ENCODE results near the gene MYO7A.

Gene MYO7A

DNA sequence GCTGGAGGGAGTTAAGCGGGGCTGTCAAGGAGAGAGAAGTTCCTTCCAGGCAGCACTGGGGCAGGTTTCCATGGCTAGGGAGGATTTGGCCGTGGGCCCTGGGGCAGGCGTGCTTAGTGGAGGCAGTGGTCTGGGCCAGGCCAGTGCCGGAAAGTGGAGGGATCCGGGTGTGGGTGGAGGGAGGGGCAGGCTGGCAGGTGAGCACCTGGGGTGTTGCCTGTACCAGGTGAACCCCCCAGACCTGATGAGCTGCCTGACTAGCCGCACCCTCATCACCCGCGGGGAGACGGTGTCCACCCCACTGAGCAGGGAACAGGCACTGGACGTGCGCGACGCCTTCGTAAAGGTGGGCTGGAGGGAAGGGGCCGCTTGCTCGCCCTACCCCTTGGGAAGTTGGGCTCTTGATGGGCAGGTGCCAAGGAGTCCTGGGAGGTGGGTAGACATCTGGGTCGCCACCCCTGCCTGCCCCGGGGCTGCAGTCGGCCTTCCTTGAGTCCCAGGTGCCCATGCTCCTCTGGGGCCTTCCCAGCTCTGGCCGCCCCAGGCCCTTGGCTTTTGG, 32.0 kb downstream of the MYO7A start:
- DNase-seq (ENCODE audit: low read depth in 1 of 2, low spot score in 1 of 2): no peak

DNA sequence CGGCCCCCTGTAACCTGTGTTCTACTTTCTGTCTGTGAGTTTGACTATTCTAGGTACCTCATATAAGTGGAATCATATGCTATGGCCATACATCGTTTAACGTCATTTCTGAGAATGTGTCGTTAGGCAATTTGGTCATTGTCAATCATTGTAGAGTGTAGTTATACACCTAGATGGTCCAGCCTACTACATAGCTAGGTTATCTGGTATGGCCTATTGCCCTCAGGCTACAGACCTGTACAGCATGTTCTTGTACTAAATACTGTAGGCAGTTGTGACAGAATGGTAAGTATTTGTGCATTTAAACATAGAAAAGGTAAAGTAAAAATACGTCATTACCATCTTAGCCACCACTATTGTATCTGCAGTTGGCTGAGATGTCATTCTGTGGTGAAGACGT, 35.2 kb downstream of the MYO7A start:
- no peak for DNase-seq (ENCODE audit: low read depth in 1 of 2, low spot score in 1 of 2)

DNA sequence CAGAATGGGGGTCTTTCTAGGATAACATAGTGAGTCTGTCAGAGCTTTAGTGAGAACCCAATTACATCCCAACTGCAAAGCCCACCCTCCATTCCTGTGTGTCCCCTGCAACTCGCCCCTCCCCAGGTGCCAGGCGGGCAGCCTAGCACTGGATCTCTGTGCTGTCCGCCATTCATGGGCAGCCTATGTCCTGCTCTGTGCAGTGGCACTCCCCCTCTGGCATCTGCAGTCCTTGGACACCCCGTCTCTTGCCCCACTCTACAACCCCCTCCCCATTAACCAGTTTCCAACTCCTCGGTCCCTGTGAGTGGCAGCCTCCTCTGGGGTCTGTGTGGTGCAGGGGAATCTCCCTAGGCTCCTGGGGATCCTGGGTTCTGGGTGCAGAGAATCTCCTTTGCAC, 37.0 kb downstream of the MYO7A start:
- no peak for DNase-seq (ENCODE audit: low read depth in 1 of 2, low spot score in 1 of 2)

DNA sequence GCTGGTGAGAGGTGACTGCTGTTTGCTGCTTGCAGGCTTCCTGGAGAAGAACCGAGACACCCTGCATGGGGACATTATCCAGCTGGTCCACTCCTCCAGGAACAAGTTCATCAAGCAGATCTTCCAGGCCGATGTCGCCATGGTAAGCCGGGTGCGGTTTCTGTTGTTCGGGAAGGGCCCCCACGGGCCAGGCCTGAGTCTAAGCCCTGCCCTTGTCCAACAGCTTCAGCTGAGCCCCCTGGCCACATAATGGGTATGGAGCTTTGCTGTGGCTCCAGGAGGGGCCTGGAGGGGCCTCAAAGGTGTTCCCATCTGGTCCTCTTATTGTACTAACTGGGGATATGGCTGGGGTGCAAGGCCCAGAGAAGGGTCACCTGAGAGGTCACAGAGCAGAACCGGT, 38.0 kb downstream of the MYO7A start:
- no peak for DNase-seq (ENCODE audit: low read depth in 1 of 2, low spot score in 1 of 2)

DNA sequence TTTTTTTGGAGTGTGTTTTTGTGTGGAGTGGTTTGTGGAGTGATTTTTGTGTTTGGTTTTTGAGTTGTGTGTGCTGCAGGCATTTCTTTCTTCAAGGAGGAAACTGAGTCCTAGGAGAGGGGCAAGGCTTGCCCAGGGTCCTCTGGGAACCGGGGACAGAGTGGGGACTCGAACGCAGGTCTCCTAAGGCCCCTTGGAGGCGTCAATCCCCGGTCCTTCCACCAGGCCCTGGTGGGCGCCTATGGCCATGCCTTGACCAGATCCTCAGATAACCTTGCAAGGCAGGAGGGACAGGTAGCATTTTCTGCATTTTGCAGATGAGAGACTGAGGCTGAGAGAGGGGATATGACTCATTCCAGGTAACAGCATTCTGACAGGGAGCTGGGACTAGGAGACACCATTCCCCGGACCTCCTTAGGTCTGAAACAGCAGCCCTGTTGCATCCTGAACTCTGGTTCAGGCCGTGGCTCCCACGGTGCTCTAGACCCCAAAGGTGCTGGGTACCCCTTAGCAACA, 39.1 kb downstream of the MYO7A start:
- no peak for DNase-seq (ENCODE audit: low read depth in 1 of 2, low spot score in 1 of 2)

DNA sequence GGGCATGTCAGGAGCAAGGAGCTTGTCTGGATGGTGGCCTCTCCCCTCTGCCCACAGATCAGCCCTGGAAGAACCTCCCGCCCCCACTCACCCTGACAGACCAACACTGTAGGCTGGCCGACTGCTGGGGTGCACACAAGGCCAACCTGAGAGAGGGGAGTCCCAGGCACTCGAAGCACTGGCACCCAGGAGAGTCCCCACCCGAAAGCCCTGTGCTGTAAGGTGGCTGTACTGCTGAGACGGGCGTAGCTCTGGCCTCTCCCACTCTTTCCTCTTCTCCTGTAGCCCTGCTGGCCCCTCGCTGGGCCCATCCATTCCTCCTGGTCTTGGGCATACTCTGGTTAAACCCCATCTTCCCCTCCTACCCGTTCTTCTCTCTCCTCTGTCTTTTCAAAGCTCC, 39.7 kb downstream of the MYO7A start:
- DNase-seq (ENCODE audit: low read depth in 1 of 2, low spot score in 1 of 2): no peak

DNA sequence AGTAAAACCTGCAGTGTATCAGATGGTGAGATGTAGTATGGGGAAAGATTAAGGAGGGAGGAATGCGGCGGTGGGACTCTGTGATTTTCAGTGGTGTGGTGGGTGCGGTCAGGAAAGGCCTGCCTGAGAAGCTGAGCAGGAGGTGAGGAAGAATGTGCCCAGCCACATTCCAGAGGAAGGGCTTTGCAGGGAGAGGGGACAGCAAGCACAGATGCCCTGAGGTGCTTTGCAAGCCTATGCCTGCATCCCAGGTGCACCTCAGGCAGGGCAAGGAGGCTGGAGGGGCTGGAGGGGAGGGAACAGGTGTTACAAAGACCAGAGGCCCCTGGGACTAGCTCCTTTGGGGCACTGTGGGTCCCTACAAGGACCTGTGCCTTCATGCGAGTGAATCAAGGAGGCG, 42.1 kb downstream of the MYO7A start:
- no peak for DNase-seq (ENCODE audit: low read depth in 1 of 2, low spot score in 1 of 2)

DNA sequence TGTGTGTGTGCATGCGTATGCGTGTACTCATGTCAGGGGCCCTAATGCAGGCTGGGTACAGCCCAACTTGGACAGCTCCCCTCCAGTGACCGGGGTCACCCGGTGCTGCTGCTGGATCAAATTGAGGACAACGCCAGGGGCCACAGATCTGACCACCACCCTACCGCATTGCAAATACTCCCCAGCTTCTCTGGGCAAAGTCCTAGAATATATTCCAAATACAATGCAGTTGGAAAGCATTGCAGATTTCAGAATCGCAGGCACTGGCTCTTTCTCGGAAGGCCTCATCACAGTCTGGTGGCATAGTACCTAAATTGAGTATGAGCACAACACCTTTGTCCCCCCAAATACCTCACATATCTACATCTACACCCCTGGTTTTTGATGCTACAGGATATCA, 43.2 kb downstream of the MYO7A start:
- no peak for DNase-seq (ENCODE audit: low read depth in 1 of 2, low spot score in 1 of 2)

DNA sequence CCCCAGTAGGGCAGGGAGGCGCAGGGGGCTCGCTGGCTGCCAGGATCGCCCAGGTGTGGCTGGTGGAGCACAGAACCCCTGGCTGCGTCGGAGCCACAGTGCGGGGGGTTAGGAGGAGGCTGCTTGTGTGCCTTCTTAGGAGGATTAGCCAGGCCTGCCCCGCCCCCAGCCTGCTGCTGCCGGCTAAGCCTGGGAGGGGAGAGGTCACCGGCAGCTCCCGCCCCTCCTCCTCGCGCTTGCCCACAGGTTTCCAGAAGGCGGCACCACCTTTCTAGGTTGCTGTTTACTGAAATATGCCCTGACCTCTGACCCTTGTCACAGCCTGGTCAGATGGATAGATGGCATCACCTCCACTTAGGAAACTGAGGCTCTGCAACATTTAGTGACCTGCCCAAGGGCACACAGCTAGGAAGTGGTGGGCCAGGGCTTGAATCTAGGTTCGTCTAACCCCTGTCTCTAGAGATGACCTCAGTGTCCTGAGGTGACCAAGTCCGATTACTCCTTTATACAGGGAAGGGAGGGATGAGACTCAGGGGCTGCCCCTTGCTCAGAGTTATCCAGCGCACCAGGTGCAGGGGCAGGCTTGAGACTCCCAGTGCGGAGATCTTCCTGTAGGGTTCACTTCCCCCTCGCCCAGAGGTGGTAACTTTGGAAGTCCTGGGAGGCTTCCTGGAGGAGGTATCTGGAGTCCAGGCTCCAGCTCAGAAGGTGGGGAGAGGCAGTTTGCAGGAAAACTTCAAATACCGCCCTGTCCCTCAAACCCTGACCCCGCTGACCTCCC, 44.0 kb downstream of the MYO7A start:
- no peak for DNase-seq (ENCODE audit: low read depth in 1 of 2, low spot score in 1 of 2)

DNA sequence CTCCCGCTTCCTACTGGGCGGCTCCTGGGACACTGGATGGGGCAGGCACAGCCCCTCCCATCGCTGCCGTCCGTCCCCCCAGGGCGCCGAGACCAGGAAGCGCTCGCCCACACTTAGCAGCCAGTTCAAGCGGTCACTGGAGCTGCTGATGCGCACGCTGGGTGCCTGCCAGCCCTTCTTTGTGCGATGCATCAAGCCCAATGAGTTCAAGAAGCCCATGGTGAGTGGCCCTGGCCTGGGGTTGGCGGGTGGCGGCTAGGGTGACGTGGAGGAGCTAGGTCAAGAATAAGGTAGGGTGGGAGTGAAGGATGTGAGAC, 44.6 kb downstream of the MYO7A start:
- no peak for DNase-seq (ENCODE audit: low read depth in 1 of 2, low spot score in 1 of 2)

DNA sequence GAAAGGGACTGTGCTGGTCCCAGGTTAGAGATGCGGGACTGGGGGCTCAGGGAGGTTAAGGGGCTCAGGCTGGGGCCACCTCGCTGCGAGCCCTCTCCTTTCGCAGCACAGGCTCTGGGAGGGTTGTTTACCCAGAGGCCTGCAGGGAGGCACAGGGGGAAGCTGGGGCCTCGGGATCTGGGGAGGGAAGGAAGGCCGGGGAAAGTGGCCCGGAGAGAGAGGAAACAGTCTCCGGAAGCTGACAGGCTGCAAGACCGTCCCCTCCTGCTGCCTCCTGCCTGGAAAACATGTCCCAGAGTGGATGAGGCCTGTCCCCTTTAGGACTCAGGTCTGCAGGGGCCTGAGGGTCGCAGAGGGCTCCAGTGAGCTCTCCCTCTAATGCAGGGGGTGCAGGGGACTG, 45.4 kb downstream of the MYO7A start:
- DNase-seq (ENCODE audit: low read depth in 1 of 2, low spot score in 1 of 2): no peak

DNA sequence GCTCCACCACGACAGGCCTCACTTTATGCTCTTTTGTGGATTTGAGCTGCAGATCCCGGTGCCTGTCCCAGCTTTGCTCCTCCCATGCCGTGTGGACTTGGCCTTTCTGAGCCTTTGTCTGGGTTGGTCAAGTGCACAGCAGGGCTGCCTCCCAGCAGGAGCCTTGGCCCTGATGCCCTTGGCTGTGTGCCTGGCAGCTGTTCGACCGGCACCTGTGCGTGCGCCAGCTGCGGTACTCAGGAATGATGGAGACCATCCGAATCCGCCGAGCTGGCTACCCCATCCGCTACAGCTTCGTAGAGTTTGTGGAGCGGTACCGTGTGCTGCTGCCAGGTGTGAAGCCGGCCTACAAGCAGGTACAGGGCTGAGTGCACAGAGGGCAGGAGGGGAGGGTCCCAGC, 46.5 kb downstream of the MYO7A start:
- no peak for DNase-seq (ENCODE audit: low read depth in 1 of 2, low spot score in 1 of 2)

DNA sequence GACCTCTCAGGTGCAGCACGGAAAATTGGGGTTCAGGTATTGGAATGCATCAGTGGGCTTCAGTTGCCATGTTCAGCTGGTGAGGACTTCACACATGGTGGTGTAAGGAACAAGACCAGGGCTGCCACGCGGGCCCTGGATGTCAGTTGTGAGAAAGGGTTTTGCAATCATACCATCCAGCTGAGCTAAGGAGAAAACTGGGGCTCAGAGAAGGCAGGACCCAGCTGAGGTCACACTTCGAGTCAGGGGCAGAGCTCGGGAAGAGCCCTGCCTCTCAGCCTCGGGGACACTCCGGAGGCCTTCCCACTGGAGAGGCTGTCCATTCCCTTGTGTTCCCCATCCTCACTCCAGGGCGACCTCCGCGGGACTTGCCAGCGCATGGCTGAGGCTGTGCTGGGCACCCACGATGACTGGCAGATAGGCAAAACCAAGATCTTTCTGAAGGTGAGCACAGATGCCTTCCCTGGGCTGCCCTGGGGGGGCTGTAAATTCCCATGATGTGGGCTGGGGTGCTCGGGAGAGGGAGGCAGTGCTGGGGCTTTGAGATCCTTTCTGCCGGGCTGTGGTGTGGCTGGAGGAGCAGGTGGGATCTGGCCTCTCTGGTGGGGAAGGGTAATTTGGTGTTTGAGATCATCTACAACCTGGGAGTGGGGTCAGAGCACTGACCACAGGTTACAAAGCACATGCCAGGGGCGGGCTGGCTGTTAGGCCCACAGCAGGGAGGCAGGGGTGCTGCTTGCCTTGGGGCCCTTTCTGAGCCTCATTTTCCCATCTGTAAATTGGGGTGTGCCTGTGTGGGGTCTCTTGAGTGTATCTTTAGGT, 47.2 kb downstream of the MYO7A start:
- DNase-seq (ENCODE audit: low read depth in 1 of 2, low spot score in 1 of 2): no peak

DNA sequence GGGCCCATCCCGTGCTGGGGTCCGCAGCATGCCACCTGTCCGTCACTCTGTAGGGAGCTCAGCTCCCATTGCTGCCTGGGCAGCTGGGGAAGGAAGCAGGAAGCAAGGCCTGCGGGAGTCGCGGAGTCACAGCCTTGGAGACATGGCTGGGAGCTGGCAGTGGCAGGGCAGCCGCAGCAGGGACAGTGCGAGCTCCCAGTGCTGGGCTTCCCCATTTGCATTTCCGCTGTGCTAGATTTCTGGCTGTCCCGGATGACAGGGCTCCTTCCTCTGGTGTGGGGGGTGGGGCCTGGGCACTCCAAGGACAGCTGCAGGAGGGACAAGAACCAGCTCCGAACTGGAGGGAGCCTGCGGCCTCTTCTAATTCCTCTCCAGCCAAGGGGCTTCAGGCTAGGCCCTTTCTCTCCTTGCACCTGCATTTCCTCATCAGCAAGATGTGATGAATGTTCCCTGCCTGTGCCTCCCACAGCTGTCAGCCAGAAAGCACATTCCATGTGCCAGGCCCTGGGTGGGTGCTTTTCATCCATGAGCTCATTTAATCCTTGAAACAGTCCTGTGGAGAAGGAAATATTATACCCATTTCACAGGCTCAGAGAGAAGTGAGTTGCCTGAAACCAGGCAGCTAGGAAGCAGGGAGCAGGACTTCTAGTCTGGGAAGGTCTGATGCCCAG, 48.0 kb downstream of the MYO7A start:
- DNase-seq (ENCODE audit: low read depth in 1 of 2, low spot score in 1 of 2): no peak

DNA sequence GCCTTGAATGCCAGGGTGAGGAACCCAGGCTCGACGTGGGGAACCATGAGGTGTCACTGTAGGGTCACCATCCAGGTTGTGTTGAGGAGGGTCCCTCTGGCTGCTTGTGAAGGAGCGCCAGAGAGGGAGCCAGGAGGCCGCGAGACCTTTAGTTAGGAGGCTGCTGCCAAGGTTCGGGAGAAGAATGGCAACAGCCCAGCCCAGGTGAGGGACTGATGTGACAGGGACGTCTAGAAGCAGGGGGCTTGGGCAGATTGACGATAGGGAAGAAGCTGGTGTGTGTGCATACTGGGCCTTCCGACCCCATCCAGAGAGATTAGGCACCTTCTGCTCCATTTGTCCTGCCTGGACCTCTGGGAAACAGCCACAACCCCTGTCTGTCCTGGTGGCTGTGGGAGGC, 49.0 kb downstream of the MYO7A start:
- DNase-seq (ENCODE audit: low read depth in 1 of 2, low spot score in 1 of 2): no peak

DNA sequence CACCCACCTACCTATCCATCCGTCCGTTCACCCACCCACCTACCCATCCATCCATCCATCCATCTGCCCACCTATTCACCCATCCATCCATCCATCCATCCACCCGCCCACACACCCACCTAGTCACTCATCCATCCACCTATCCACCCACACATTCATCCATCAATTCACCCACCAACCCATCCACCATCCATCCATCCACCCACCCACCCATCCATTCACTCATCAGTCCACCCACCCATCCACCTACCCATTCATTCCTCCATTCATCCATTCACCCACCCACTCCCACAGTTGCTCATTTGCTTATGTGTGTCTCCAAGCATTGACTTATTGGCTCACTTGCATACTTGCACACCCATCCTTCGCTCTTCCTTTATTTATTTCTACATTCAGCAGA, 50.1 kb downstream of the MYO7A start:
- no peak for DNase-seq (ENCODE audit: low read depth in 1 of 2, low spot score in 1 of 2)

DNA sequence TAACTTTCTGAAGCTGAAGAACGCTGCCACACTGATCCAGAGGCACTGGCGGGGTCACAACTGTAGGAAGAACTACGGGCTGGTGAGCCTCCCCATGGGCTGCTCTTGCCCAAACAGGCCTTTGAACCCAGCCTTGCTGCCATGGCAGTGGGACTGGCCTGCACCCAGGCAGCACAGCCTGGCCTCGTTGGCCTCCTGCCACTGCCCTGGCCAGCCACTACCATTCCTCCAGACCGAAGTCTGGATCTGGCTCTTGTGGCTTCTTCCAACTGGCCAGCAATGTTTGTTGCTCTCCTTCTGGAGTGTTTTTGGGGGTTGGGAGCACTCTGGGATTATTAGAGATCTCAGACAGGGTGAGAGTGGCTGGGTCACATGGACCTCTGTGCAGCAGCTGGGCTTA, 51.0 kb downstream of the MYO7A start:
- no peak for DNase-seq (ENCODE audit: low read depth in 1 of 2, low spot score in 1 of 2)

DNA sequence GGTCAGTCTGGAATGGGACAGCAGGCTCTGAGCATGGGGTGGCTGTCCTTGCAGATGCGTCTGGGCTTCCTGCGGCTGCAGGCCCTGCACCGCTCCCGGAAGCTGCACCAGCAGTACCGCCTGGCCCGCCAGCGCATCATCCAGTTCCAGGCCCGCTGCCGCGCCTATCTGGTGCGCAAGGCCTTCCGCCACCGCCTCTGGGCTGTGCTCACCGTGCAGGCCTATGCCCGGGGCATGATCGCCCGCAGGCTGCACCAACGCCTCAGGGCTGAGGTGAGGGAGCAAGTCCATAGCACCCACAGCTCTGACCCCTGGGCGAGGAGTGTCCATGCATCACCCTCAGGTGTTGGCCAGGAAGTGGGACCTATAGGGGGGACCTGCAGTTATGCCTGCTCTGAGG, 51.6 kb downstream of the MYO7A start:
- no peak for DNase-seq (ENCODE audit: low read depth in 1 of 2, low spot score in 1 of 2)

DNA sequence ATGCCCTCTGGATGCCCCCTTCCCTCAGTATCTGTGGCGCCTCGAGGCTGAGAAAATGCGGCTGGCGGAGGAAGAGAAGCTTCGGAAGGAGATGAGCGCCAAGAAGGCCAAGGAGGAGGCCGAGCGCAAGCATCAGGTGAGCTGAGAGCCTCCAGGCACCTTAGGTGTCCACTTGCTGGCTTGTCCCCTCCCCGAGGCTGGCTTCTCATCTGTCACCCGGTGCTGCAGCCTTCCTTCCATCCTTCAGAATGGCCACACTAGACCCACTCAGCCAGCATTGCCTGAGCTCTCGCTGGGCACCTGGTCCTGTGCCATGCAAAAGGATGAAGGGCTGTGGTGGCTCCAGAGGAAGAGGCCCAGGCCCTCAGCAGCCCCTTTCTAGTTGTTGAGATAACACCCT, 52.3 kb downstream of the MYO7A start:
- no peak for DNase-seq (ENCODE audit: low read depth in 1 of 2, low spot score in 1 of 2)

DNA sequence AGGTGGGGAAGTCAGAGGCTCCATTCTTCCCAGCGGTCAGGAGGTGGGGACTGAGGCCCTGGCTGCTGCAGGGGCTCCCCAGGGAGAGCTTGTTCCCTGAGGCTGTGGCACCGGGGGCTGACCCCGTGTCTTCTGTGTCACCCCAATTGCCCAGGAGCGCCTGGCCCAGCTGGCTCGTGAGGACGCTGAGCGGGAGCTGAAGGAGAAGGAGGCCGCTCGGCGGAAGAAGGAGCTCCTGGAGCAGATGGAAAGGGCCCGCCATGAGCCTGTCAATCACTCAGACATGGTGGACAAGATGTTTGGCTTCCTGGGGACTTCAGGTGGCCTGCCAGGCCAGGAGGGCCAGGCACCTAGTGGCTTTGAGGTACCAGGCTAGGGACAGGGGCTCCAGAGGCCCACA, 53.2 kb downstream of the MYO7A start:
- no peak for DNase-seq (ENCODE audit: low read depth in 1 of 2, low spot score in 1 of 2)

DNA sequence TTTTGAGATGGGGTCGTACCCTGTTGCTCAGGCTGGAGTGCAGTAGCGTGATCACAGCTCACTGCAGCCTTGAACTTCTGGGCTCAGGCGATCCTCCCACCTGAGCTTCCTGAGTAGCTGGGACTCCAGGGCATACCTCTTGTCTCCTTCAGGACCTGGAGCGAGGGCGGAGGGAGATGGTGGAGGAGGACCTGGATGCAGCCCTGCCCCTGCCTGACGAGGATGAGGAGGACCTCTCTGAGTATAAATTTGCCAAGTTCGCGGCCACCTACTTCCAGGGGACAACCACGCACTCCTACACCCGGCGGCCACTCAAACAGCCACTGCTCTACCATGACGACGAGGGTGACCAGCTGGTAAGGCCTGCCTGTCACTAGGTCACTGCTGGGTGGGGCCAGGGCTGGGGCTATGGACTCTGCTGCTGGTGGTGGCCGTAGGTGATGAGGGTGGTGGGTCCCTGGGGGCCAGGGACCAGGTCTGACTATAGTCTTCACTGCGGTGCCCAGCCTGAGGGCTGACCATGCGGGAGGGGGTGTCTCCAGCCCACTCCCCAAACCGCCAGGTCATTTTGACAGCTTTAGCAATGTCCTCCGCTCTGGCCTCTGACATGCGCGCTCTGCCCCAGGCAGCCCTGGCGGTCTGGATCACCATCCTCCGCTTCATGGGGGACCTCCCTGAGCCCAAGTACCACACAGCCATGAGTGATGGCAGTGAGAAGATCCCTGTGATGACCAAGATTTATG, 53.9 kb downstream of the MYO7A start:
- no peak for DNase-seq (ENCODE audit: low read depth in 1 of 2, low spot score in 1 of 2)

Measured in activated CD4-positive, alpha-beta T cell treated with anti-CD3 and anti-CD28 coated beads, Interleukin-2, amount 50 U/mL, for 24 hours (primary cell).